Measurements from ENCODE around the gene KCTD21. TPM values are rescaled to one million over a fixed set of nuclear protein-coding genes. Genes with fewer than 3 reads are reported as not detected.
"Not testable (repeated sequence)": the region's sequence is repeated elsewhere in the genome, so short reads cannot be mapped to it uniquely, and the experiment has no call there.

Gene KCTD21
- total RNA-seq, 1 donor from 2014 or later, result 12.5 TPM

GRCh38 chr11:78179459-78180071 is 8.9 kb downstream of the KCTD21 start:
- DNase-seq (ENCODE audit: low spot score) (peak; percentile 70), ATAC-seq (peak; percentile 95)

GRCh38 chr11:78177216-78177615 is 11.2 kb downstream of the KCTD21 start:
- no peak for DNase-seq (ENCODE audit: low spot score)
- ATAC-seq, result no peak

- no peak for DNase-seq (ENCODE audit: low spot score)
- ATAC-seq, result no peak
Measured at GRCh38 chr11:78176605-78177141, 11.8 kb downstream of the KCTD21 start.

- DNase-seq (ENCODE audit: low spot score); ATAC-seq: not testable (repeated sequence)
Measured at GRCh38 chr11:78175862-78176261, 12.6 kb downstream of the KCTD21 start.

GRCh38 chr11:78171951-78172350 is 16.5 kb downstream of the KCTD21 start:
- ATAC-seq (no peak), DNase-seq (ENCODE audit: low spot score) (no peak)

GRCh38 chr11:78170874-78171549 is 17.4 kb downstream of the KCTD21 start:
- DNase-seq (ENCODE audit: low spot score), result peak; percentile 80
- peak; percentile 49 for ATAC-seq

GRCh38 chr11:78170413-78170812 is 18.0 kb downstream of the KCTD21 start:
- no peak for DNase-seq (ENCODE audit: low spot score)
- peak; percentile 2 for ATAC-seq

GRCh38 chr11:78168539-78169477 is 19.6 kb downstream of the KCTD21 start:
- ATAC-seq (peak; percentile 68), DNase-seq (ENCODE audit: low spot score) (peak; percentile 95)

GRCh38 chr11:78166855-78167469 is 21.5 kb downstream of the KCTD21 start:
- DNase-seq (ENCODE audit: low spot score), result no peak
- no peak for ATAC-seq

GRCh38 chr11:78164471-78164870 is 24.0 kb downstream of the KCTD21 start:
- ATAC-seq (no peak), DNase-seq (ENCODE audit: low spot score) (no peak)

GRCh38 chr11:78163828-78164227 is 24.6 kb downstream of the KCTD21 start:
- ATAC-seq, result peak; percentile 19
- DNase-seq (ENCODE audit: low spot score), result peak; percentile 62

GRCh38 chr11:78161962-78162371 is 26.5 kb downstream of the KCTD21 start:
- DNase-seq (ENCODE audit: low spot score) (no peak), ATAC-seq (no peak)

- DNase-seq (ENCODE audit: low spot score) (no peak), ATAC-seq (no peak)
Measured at GRCh38 chr11:78161346-78161745, 27.1 kb downstream of the KCTD21 start.

- DNase-seq (ENCODE audit: low spot score) (peak; percentile 71), ATAC-seq (peak; percentile 63)
Measured at GRCh38 chr11:78160557-78160956, 27.9 kb downstream of the KCTD21 start.

GRCh38 chr11:78158987-78159652 is 29.3 kb downstream of the KCTD21 start:
- DNase-seq (ENCODE audit: low spot score), result no peak
- peak; percentile 9 for ATAC-seq

GRCh38 chr11:78156127-78156844 is 32.1 kb downstream of the KCTD21 start:
- peak; percentile 95 for DNase-seq (ENCODE audit: low spot score)

GRCh38 chr11:78151804-78152203 is 36.6 kb downstream of the KCTD21 start:
- no peak for DNase-seq (ENCODE audit: low spot score)
- no peak for ATAC-seq

More at GRCh38 chr11:78156127-78156844, 32.1 kb downstream of the KCTD21 start:
- ATAC-seq, result peak; percentile 84

- no peak for ATAC-seq
- no peak for DNase-seq (ENCODE audit: low spot score)
Measured at GRCh38 chr11:78150754-78151153, 37.7 kb downstream of the KCTD21 start.

GRCh38 chr11:78150346-78150745 is 38.1 kb downstream of the KCTD21 start:
- DNase-seq (ENCODE audit: low spot score), result no peak
- ATAC-seq, result peak; percentile 35

Measured in left lobe of liver (tissue), 2 donors.